ENCODE results near the gene MRPL52. TPM values are rescaled to one million over a fixed set of nuclear protein-coding genes. Genes with fewer than 3 reads are reported as not detected.
A peak's percentile ranks its signal among the peaks of the same experiment; 100 is the strongest.

The MRPL52 gene
- total and polyA plus RNA-seq, 2 of the 13 experiments (the other 11 are each of a cell fraction or from before 2014, with no cell fraction given): 118 to 329 TPM

GRCh38 chr14:22839159-22839779 is 9.6 kb downstream of the MRPL52 start (continued):
- TF ChIP-seq RNF2 (conservative IDR thresholded peaks at IDR 0.05; ENCODE audit: low read depth) (no peak), THRA (CRISPR knock-in tag; IDR thresholded peaks at IDR 0.05; ENCODE audit: borderline replicate concordance) (peak; percentile 16; the same call in 1 of the 2 replicates), CENPBD1 (CRISPR knock-in tag; IDR thresholded peaks at IDR 0.05; ENCODE audit: borderline replicate concordance, low read depth) (no peak), ZNF569 (CRISPR knock-in tag; IDR thresholded peaks at IDR 0.05; ENCODE audit: borderline replicate concordance) (no peak), YY1 (IDR thresholded peaks at IDR 0.05; ENCODE audit: insufficient read depth, insufficient replicate concordance, low read depth, low read length) (no peak), ZNF20 (CRISPR knock-in tag; IDR thresholded peaks at IDR 0.05) (no peak), ZFX (CRISPR knock-in tag; IDR thresholded peaks at IDR 0.05; ENCODE audit: low read depth) (0 out of 2 replicates have a peak, but pooled peaks have one; percentile 25)

- in situ Hi-C loops (cut with HindIII; ENCODE audit: extremely low pct_ligation_motif_present, low pct_unique_long_range_greater_than_20kb) (no loop called here), intact Hi-C loops (cut with micrococcal nuclease; ENCODE audit: unreplicated experiment) (no loop called here)
- no peaks in the 10 kb centered on the region for H3K36me3 ChIP-seq (replicated peaks in 1 of 2; ENCODE audit: control insufficient read depth in 1 of 2, insufficient read depth in 2 of 2, low read length in 2 of 2)
- BruUV-seq (replicated peaks): no TSS peak
- H2AFZ ChIP-seq (ENCODE audit: low read length): no peak overlapping the region
- no peaks in the 10 kb centered on the region for H3K9me3 ChIP-seq (ENCODE audit: low read length)
- no peaks in the 10 kb centered on the region for H3K79me2 ChIP-seq (ENCODE audit: insufficient read depth, low read length)
- no peak overlapping the region for H3K27ac ChIP-seq (ENCODE audit: extremely low read length, insufficient read depth, low read length)
- ChIA-PET CTCF (ENCODE audit: low intra/inter-chr PET ratio, low total read pairs) (no interaction called here), POLR2A (interaction anchor here (0.5 to 1.4 kb wide), 4 partner anchors 11 to 252 kb away, joined by 3 to 5 read pairs (median 4); partner anchors contain the start of gene DAD1)
- ATAC-seq (no peak), DNase-seq (ENCODE audit: low spot score) (no peak), FAIRE-seq (no peak)
- no peaks in the 10 kb centered on the region for H4K20me1 ChIP-seq (ENCODE audit: insufficient read depth, low read length)
- WGBS (ENCODE audit: low lambda C conversion rate): 83% methylated on average over 9 of the region's 9 CpGs
- no peak overlapping the region for H3K9ac ChIP-seq (ENCODE audit: insufficient read depth, low read depth, low read length)
- H3K4me1 ChIP-seq (ENCODE audit: insufficient read depth, low read length): peaks cover 37% of the 10 kb centered on the region
- peaks cover under 1 to 1% of the 10 kb centered on the region in 2 experiments; a peak in 1 of 5 replicates for H3K27me3 ChIP-seq (ENCODE audit: control insufficient read depth in 1 of 2, insufficient read depth in 2 of 2, low read length in 2 of 2)
- H3K4me3 ChIP-seq (replicated peaks in 1 of 3; ENCODE audit: insufficient read depth in 1 of 3, low read depth in 2 of 3, low read length in 3 of 3): no peak overlapping the region
- H3K4me2 ChIP-seq (ENCODE audit: low read depth, low read length): no peak overlapping the region
- TF ChIP-seq NRL (CRISPR knock-in tag; IDR thresholded peaks at IDR 0.05; ENCODE audit: borderline replicate concordance): 0 out of 2 replicates have a peak, but pooled peaks have one; percentile 58
- peak; percentile 16; the same call in 1 of the 2 replicates for TF ChIP-seq ZNF296 (CRISPR knock-in tag; conservative IDR thresholded peaks at IDR 0.05)
- TF ChIP-seq NR0B2 (CRISPR knock-in tag; IDR thresholded peaks at IDR 0.05): peak; percentile 27; the same call in 1 of the 2 replicates
- no peak for TF ChIP-seq PRDM4 (CRISPR knock-in tag; IDR thresholded peaks at IDR 0.05; ENCODE audit: borderline replicate concordance)
- peak; percentile 72; the same call in 1 of the 2 replicates for TF ChIP-seq HES4 (CRISPR knock-in tag; IDR thresholded peaks at IDR 0.05; ENCODE audit: borderline replicate concordance)
- peak; percentile 70; the same call in 1 of the 2 replicates for TF ChIP-seq ZNF891 (CRISPR knock-in tag; IDR thresholded peaks at IDR 0.05)
Measured at GRCh38 chr14:22841311-22841710, 11.6 kb downstream of the MRPL52 start.

All from HepG2 (cell line).